Measurements from ENCODE around the gene ZBTB16. TPM values are rescaled to one million over a fixed set of nuclear protein-coding genes. Genes with fewer than 3 reads are reported as not detected.

Gene ZBTB16
- total and polyA plus RNA-seq, 3 donors from 2014 or later = 11.4 to 88.5 (median 51.5) TPM

GRCh38 chr11:114295676-114296604, 236.4 kb downstream of the ZBTB16 start, which contains the start of gene NNMT:
NNMT (plus strand) TSS chr11:114296399; CDS start chr11:114296557, 158 bp downstream.
- intact Hi-C loops (cut with DNase I; ENCODE audit: low total_unique reads) = no loop called here
- no peaks in the 10 kb centered on the region for H3K27me3 ChIP-seq
- peak; percentile 38 for DNase-seq
- H3K9me3 ChIP-seq = no peaks in the 10 kb centered on the region
- TF ChIP-seq, protein P1, sequence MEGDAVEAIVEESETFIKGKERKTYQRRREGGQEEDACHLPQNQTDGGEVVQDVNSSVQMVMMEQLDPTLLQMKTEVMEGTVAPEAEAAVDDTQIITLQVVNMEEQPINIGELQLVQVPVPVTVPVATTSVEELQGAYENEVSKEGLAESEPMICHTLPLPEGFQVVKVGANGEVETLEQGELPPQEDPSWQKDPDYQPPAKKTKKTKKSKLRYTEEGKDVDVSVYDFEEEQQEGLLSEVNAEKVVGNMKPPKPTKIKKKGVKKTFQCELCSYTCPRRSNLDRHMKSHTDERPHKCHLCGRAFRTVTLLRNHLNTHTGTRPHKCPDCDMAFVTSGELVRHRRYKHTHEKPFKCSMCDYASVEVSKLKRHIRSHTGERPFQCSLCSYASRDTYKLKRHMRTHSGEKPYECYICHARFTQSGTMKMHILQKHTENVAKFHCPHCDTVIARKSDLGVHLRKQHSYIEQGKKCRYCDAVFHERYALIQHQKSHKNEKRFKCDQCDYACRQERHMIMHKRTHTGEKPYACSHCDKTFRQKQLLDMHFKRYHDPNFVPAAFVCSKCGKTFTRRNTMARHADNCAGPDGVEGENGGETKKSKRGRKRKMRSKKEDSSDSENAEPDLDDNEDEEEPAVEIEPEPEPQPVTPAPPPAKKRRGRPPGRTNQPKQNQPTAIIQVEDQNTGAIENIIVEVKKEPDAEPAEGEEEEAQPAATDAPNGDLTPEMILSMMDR (IDR thresholded peaks at IDR 0.05) = no peak
- no peak for TF ChIP-seq POLR2A (IDR thresholded peaks at IDR 0.05)
- H3K4me1 ChIP-seq = peaks cover 12% of the 10 kb centered on the region
- H3K36me3 ChIP-seq (ENCODE audit: low read depth, missing control alignments) = no peaks in the 10 kb centered on the region
- H3K27ac ChIP-seq = peak within 1 kb of the TSS; percentile 31 to 78
- 26 to 33% methylated on average over 11 of the region's 11 CpGs for WGBS, 2 donors
- H3K4me3 ChIP-seq = no peak within 1 kb of the TSS

DNA sequence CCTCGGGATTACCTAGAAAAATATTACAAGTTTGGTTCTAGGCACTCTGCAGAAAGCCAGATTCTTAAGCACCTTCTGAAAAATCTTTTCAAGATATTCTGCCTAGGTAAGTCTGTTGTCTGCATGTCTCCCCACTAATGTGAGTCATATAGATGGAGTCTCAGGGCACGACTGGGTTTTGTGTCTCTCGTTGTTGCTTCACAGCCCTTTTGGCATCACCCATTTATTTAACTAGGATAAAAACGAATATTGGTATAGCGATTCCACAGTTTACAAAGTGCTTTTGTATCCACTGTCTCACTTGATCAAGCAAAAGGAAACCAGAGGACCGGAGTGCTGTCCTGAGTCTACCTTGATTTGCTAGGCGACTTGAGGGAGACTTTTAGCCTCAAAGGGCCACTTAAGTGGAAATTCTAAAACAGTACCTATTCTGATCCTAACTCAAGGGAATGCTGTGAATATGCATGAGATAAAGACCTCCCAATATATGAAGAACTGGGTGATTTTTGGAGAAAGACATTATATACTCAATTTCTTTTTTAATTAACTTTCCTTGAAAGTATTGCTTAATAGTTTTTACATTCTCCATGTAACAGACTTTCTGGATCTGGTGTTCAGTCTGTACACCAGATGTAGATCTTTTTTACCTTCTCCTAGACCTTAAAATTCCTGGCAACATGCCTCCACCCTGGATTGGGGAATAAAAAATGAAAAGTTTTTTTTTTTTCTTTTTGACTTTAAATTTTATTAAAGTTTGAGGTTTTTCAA, 237.3 kb downstream of the ZBTB16 start:
- Histone ChIP-seq H3K36me3 (ENCODE audit: low read depth, missing control alignments) (no peaks in the 10 kb centered on the region), H3K9me3 (no peaks in the 10 kb centered on the region), H3K4me1 (peaks cover 12% of the 10 kb centered on the region), H3K27ac (peak overlapping the region; percentile 31 to 78), H3K27me3 (no peaks in the 10 kb centered on the region), H3K4me3 (no peak overlapping the region)
- DNase-seq = no peak
- 66 to 81% methylated on average over 7 of the region's 7 CpGs for WGBS, 2 donors
- TF ChIP-seq, protein P1 (IDR thresholded peaks at IDR 0.05) = no peak
- no peak for TF ChIP-seq POLR2A (IDR thresholded peaks at IDR 0.05)
- intact Hi-C loops (cut with DNase I; ENCODE audit: low total_unique reads) = no loop called here

GRCh38 chr11:114297806-114298709, 238.5 kb downstream of the ZBTB16 start:
- Histone ChIP-seq H3K9me3 (no peaks in the 10 kb centered on the region), H3K27ac (no peak overlapping the region), H3K4me3 (no peak overlapping the region), H3K36me3 (ENCODE audit: low read depth, missing control alignments) (no peaks in the 10 kb centered on the region), H3K4me1 (peaks cover 12% of the 10 kb centered on the region), H3K27me3 (no peaks in the 10 kb centered on the region)
- no peak for DNase-seq
- no peak for TF ChIP-seq POLR2A (IDR thresholded peaks at IDR 0.05)
- TF ChIP-seq, protein P1 (IDR thresholded peaks at IDR 0.05) = no peak
- 84 to 88% methylated on average over 8 of the region's 8 CpGs for WGBS, 2 donors
- intact Hi-C loops (cut with DNase I; ENCODE audit: low total_unique reads) = no loop called here

- 86 to 91% methylated on average over 2 of the region's 2 CpGs for WGBS, 2 donors
- no peak overlapping the region for H3K27ac ChIP-seq
Observed at GRCh38 chr11:114298710-114299109, 239.2 kb downstream of the ZBTB16 start.

More at GRCh38 chr11:114298710-114299109, 239.2 kb downstream of the ZBTB16 start:
- H3K27me3 ChIP-seq = no peaks in the 10 kb centered on the region
- intact Hi-C loops (cut with DNase I; ENCODE audit: low total_unique reads) = no loop called here
- TF ChIP-seq POLR2A (IDR thresholded peaks at IDR 0.05) = no peak
- TF ChIP-seq, protein P1 (IDR thresholded peaks at IDR 0.05) = no peak
- no peaks in the 10 kb centered on the region for H3K9me3 ChIP-seq
- no peak overlapping the region for H3K4me3 ChIP-seq
- H3K36me3 ChIP-seq (ENCODE audit: low read depth, missing control alignments) = no peaks in the 10 kb centered on the region
- DNase-seq = no peak
- peaks cover 12% of the 10 kb centered on the region for H3K4me1 ChIP-seq

Measured in testis (tissue), 3 donors.